ENCODE data around the gene GRIK3.
"Not testable (repeated sequence)": the region's sequence is repeated elsewhere in the genome, so short reads cannot be mapped to it uniquely, and the experiment has no call there.

GRIK3 gene

GRCh38 chr1:36772647-36773495, 261.4 kb downstream of the GRIK3 start:
- Histone ChIP-seq H3K27ac (ENCODE audit: low read depth, low read length) (no peak overlapping the region), H2AFZ (ENCODE audit: low read length, unreplicated experiment) (no peak overlapping the region), H3K4me3 (ENCODE audit: low read depth, low read length) (no peak overlapping the region), H3K27me3 (ENCODE audit: insufficient read depth, low read length) (no peaks in the 10 kb centered on the region), H3K4me1 (ENCODE audit: control insufficient read depth, insufficient read depth, low read length, unreplicated experiment) (no peaks in the 10 kb centered on the region), H3K79me2 (ENCODE audit: control insufficient read depth, insufficient read depth, low read length, unreplicated experiment) (no peaks in the 10 kb centered on the region), H3K36me3 (ENCODE audit: insufficient read depth, low read length) (no peaks in the 10 kb centered on the region)

- H3K4me1 ChIP-seq (ENCODE audit: control insufficient read depth, insufficient read depth, low read length, unreplicated experiment), result no peaks in the 10 kb centered on the region
Observed at GRCh38 chr1:36771660-36772284, 262.5 kb downstream of the GRIK3 start.

DNA sequence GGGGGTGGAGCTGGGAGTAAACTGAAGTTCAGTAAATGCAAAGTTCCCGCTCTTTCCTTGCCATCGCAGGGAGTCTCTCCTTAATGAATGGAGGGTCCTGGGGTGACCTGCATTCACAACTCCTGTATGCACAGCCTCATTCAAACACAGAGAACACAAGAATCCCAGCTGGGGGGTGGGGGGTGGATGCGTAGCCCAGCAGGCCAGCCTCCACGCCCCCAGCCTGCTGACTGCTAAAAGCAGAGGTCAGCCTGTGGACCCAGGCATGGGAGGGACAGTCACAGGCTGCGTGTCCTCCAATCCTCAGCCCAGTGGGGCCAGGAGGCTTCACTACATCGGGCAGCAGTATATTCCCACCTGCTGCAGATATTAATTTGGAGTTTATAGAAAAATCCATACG, 263.1 kb downstream of the GRIK3 start:
- Histone ChIP-seq H3K27me3 (ENCODE audit: insufficient read depth, low read length) (no peaks in the 10 kb centered on the region), H2AFZ (ENCODE audit: low read length, unreplicated experiment) (no peak overlapping the region), H3K79me2 (ENCODE audit: control insufficient read depth, insufficient read depth, low read length, unreplicated experiment) (no peaks in the 10 kb centered on the region), H3K27ac (ENCODE audit: low read depth, low read length) (no peak overlapping the region), H3K4me1 (ENCODE audit: control insufficient read depth, insufficient read depth, low read length, unreplicated experiment) (no peaks in the 10 kb centered on the region), H3K4me3 (ENCODE audit: low read depth, low read length) (no peak overlapping the region), H3K36me3 (ENCODE audit: insufficient read depth, low read length) (no peaks in the 10 kb centered on the region)

More at GRCh38 chr1:36771660-36772284, 262.5 kb downstream of the GRIK3 start:
- H3K27ac ChIP-seq (ENCODE audit: low read depth, low read length), result no peak overlapping the region
- no peak overlapping the region for H3K4me3 ChIP-seq (ENCODE audit: low read depth, low read length)
- no peaks in the 10 kb centered on the region for H3K27me3 ChIP-seq (ENCODE audit: insufficient read depth, low read length)
- H3K79me2 ChIP-seq (ENCODE audit: control insufficient read depth, insufficient read depth, low read length, unreplicated experiment), result no peaks in the 10 kb centered on the region
- H3K36me3 ChIP-seq (ENCODE audit: insufficient read depth, low read length), result no peaks in the 10 kb centered on the region
- no peak overlapping the region for H2AFZ ChIP-seq (ENCODE audit: low read length, unreplicated experiment)

- Histone ChIP-seq H2AFZ (ENCODE audit: low read length, unreplicated experiment) (no peak overlapping the region), H3K4me1 (ENCODE audit: control insufficient read depth, insufficient read depth, low read length, unreplicated experiment) (no peaks in the 10 kb centered on the region), H3K36me3 (ENCODE audit: insufficient read depth, low read length) (no peaks in the 10 kb centered on the region), H3K79me2 (ENCODE audit: control insufficient read depth, insufficient read depth, low read length, unreplicated experiment) (no peaks in the 10 kb centered on the region), H3K27me3 (ENCODE audit: insufficient read depth, low read length) (no peaks in the 10 kb centered on the region), H3K4me3 (ENCODE audit: low read depth, low read length) (no peak overlapping the region), H3K27ac (ENCODE audit: low read depth, low read length) (no peak overlapping the region)
Observed at GRCh38 chr1:36769886-36770830, 264.2 kb downstream of the GRIK3 start.

DNA sequence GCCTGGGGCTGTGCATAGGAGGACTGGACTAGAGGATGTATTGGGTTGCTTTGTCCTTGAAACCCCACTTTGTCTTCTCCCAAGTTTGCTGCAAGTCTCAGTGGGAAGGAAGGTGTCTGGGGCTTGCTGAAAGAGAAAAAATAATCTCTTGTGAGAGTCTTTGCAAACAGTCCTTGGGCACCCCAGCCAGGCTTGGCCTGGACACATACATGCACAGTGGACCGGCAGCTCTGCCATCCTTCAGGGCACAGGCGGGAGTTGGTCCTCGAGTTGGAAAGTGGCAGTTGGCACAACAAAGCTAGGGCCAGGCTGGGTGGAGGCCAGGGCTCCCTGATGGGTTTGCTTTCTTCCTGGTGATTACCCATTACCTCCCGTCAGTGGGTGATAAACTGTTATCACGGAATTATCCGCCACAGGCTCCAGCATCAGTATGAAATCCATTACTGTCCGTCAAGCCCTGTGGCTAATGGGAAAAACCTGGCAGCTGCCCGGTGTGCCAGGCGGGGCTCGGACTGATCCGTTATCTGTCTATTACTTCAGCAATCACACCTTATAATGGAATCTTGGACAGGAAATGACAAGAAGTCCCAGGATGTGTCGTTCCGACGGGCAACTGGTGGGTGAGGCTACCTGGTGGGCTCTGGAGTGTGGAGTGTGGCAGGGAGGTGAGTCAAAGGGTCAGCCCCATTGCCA, 265.7 kb downstream of the GRIK3 start:
- no peaks in the 10 kb centered on the region for H3K4me1 ChIP-seq (ENCODE audit: control insufficient read depth, insufficient read depth, low read length, unreplicated experiment)
- no peaks in the 10 kb centered on the region for H3K36me3 ChIP-seq (ENCODE audit: insufficient read depth, low read length)
- no peaks in the 10 kb centered on the region for H3K79me2 ChIP-seq (ENCODE audit: control insufficient read depth, insufficient read depth, low read length, unreplicated experiment)
- H3K27me3 ChIP-seq (ENCODE audit: insufficient read depth, low read length), result no peaks in the 10 kb centered on the region
- H3K27ac ChIP-seq (ENCODE audit: low read depth, low read length), result no peak overlapping the region
- no peak overlapping the region for H3K4me3 ChIP-seq (ENCODE audit: low read depth, low read length)
- H2AFZ ChIP-seq (ENCODE audit: low read length, unreplicated experiment), result no peak overlapping the region

DNA sequence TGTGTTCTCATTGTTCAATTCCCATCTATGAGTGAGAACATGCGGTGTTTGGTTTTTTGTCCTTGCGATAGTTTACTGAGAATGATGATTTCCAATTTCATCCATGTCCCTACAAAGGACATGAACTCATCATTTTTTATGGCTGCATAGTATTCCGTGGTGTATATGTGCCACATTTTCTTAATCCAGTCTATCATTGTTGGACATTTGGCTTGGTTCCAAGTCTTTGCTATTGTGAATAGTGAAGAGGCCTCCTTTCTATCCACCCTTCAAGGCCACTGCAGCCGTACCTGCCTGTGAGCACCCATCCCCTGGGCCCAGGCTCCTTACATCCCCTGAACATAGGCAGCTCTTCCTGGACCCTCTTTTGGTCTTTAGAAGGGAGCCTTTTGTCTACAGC, 266.9 kb downstream of the GRIK3 start:
- not testable (repeated sequence) for H2AFZ ChIP-seq (ENCODE audit: low read length, unreplicated experiment); H3K36me3 ChIP-seq (ENCODE audit: insufficient read depth, low read length); H3K79me2 ChIP-seq (ENCODE audit: control insufficient read depth, insufficient read depth, low read length, unreplicated experiment); H3K27ac ChIP-seq (ENCODE audit: low read depth, low read length); H3K27me3 ChIP-seq (ENCODE audit: insufficient read depth, low read length); H3K4me3 ChIP-seq (ENCODE audit: low read depth, low read length); H3K4me1 ChIP-seq (ENCODE audit: control insufficient read depth, insufficient read depth, low read length, unreplicated experiment)

DNA sequence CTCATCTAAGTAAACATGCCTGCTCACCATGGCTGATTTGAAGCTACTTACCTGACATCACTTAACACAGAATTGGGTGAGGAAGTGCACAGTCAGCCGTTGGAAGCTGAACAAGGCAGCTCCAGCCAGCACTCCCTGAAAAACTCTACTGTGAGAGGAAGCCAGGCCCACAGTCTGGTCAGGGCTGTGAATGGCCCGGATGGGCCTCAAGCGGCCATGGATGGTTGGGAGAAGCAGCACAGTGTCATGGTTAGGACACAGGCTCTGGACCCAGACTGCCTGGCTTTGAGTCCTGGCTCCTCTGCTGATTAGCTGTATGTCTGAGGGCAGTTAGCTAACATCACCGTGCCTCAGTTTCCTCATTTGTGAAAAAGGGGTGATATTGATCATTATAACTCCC, 267.8 kb downstream of the GRIK3 start:
- no peaks in the 10 kb centered on the region for H3K36me3 ChIP-seq (ENCODE audit: insufficient read depth, low read length)
- no peaks in the 10 kb centered on the region for H3K79me2 ChIP-seq (ENCODE audit: control insufficient read depth, insufficient read depth, low read length, unreplicated experiment)
- no peak overlapping the region for H3K27ac ChIP-seq (ENCODE audit: low read depth, low read length)
- H2AFZ ChIP-seq (ENCODE audit: low read length, unreplicated experiment), result no peak overlapping the region
- no peaks in the 10 kb centered on the region for H3K27me3 ChIP-seq (ENCODE audit: insufficient read depth, low read length)
- H3K4me3 ChIP-seq (ENCODE audit: low read depth, low read length), result no peak overlapping the region
- no peaks in the 10 kb centered on the region for H3K4me1 ChIP-seq (ENCODE audit: control insufficient read depth, insufficient read depth, low read length, unreplicated experiment)

GRCh38 chr1:36765785-36766300, 268.5 kb downstream of the GRIK3 start:
- Histone ChIP-seq H3K27me3 (ENCODE audit: insufficient read depth, low read length) (no peaks in the 10 kb centered on the region), H2AFZ (ENCODE audit: low read length, unreplicated experiment) (no peak overlapping the region), H3K36me3 (ENCODE audit: insufficient read depth, low read length) (no peaks in the 10 kb centered on the region), H3K79me2 (ENCODE audit: control insufficient read depth, insufficient read depth, low read length, unreplicated experiment) (no peaks in the 10 kb centered on the region), H3K4me3 (ENCODE audit: low read depth, low read length) (no peak overlapping the region), H3K27ac (ENCODE audit: low read depth, low read length) (no peak overlapping the region), H3K4me1 (ENCODE audit: control insufficient read depth, insufficient read depth, low read length, unreplicated experiment) (no peaks in the 10 kb centered on the region)

DNA sequence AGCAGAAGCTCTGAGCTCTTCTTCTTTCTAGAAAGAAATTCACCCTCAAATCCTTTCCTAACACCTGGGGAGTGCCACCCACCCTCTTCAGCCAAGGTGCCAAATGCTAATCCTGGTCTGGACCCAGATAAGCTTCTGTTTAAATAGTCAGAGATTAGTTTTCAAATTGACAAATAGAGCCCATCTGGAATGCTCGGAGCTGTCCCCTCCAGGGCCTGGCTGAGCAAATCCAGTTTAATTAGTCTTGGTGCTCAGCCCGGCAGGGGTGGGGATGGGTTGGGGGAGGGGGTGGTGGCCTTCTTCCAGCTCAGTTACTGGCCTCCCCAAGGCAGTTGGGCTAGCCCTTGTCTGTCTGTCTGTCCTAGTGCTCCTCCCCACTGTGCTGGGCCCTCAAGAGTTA, 269.5 kb downstream of the GRIK3 start:
- H3K4me3 ChIP-seq (ENCODE audit: low read depth, low read length), result no peak overlapping the region
- no peak overlapping the region for H3K27ac ChIP-seq (ENCODE audit: low read depth, low read length)
- H2AFZ ChIP-seq (ENCODE audit: low read length, unreplicated experiment), result no peak overlapping the region
- no peaks in the 10 kb centered on the region for H3K36me3 ChIP-seq (ENCODE audit: insufficient read depth, low read length)
- no peaks in the 10 kb centered on the region for H3K27me3 ChIP-seq (ENCODE audit: insufficient read depth, low read length)
- H3K79me2 ChIP-seq (ENCODE audit: control insufficient read depth, insufficient read depth, low read length, unreplicated experiment), result no peaks in the 10 kb centered on the region
- no peaks in the 10 kb centered on the region for H3K4me1 ChIP-seq (ENCODE audit: control insufficient read depth, insufficient read depth, low read length, unreplicated experiment)

DNA sequence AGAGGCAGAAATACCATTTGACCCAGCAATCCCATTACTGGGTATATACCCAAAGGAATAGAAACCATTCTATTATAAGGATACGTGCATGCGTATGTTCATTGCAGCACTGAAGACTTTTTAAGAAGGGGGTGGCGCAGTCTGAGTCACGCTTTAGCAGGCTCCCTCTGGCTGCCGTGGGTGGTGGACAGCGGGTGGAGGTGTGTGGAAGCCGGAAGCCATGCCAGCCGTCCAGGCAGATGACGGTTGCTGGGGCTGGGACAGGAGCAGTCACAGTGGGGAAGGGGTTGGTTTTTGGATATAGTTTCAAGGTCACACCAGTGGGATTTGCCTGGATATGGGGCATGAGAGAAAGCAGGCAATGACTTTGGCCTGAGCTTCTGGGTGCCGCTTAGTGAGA, 270.5 kb downstream of the GRIK3 start:
- Histone ChIP-seq H3K4me3 (ENCODE audit: low read depth, low read length) (no peak overlapping the region), H2AFZ (ENCODE audit: low read length, unreplicated experiment) (no peak overlapping the region), H3K27me3 (ENCODE audit: insufficient read depth, low read length) (no peaks in the 10 kb centered on the region), H3K79me2 (ENCODE audit: control insufficient read depth, insufficient read depth, low read length, unreplicated experiment) (no peaks in the 10 kb centered on the region), H3K36me3 (ENCODE audit: insufficient read depth, low read length) (no peaks in the 10 kb centered on the region), H3K4me1 (ENCODE audit: control insufficient read depth, insufficient read depth, low read length, unreplicated experiment) (no peaks in the 10 kb centered on the region), H3K27ac (ENCODE audit: low read depth, low read length) (no peak overlapping the region)
